NCI-H774 (cell line): ENCODE results near the gene PRKAB1.
"Not testable (repeated sequence)": the region's sequence is repeated elsewhere in the genome, so short reads cannot be mapped to it uniquely, and the experiment has no call there.

Source experiments
- DNase-seq: peaks from one replicate; lab custom pipeline; 2025; lab: John Stamatoyannopoulos, UW

PRKAB1 gene

DNA sequence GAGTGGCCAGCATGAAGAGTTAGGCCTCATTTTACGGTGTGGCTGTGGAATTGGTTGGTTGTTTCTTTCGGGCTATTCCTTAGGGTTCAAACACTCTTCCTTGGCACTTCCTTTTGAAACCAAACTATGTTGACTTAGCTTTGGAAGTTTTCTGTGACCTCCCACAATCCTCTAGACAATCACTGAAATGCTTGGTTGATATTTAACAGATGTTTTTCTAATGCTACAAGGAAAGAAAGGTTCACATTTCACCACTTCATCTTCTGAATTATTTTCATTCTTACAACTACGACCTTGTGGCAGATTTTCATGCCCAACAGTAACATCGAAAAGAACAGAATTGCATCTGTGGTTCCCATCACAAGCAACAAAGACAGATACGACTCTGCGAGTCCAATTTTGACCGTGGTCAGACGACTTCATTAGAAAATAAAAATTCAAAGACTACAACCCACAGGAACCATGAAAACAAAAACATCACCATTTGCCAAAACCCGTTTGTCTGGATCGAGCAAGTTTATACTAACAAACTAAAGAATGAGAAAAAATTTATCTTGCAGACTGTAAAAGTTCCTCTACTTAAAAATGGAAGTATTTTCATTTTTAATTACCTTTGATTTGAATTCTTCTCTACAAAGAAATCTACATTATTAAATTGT is 16.9 kb downstream of the PRKAB1 start:
- DNase-seq, result no peak

DNA sequence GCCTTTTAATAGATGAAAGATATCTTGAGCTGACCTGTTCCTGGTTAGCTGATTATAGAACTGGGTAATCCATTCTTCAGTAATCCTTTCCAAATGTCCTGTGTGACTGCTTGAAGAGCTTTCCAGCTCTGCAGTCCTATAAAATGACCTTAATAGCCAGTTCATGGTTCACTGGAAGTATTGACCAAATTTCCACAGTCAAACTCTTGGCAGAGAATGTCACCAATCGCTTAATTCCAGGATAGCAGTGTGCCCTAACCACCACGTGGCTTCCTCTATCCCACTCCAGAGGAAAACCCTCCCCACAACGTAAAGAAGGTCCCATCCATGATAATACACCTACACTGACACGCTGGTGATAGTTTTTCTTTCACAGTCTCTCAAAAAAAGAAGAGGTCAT is 17.4 kb downstream of the PRKAB1 start:
- no peak for DNase-seq

DNA sequence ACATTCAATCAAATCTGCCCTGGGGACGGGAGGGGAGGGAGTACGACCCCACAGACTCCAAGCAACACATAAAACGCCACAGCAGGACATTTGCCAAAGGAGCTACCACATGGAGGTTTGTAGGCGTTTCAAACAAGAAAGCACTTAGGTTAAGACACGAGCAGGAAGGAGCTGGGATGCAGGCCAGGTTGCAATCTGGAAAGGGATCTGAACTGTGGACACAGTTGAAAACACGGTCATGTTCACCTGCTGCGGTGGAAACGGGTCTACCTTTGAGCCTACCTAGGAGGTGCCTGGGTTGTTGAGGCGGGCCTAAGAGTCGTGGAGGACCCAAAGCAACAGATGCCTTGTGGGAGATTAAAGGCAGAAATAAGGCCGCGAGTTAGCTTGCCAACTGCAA is 18.4 kb downstream of the PRKAB1 start:
- DNase-seq, result no peak

DNA sequence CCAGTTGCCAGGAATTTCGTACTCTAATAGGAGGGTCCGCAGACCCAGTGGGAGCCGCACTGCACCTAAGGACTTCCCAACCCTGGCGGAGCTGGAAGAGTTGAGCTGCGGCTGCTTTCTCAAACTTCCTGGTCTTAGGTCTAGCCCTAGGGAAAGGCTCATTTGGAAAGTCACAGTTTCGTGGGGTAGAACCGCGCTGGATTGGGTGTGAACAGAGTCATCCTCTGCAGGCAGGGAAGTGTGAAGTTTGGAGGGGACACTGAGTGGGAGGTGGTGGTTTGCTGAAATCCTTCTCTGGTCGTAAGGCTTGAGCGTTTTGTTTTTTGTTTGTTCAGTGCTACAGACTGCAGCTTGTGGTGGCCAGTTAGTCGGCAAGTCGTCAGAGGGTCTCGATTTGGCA is 18.8 kb downstream of the PRKAB1 start:
- no peak for DNase-seq

DNA sequence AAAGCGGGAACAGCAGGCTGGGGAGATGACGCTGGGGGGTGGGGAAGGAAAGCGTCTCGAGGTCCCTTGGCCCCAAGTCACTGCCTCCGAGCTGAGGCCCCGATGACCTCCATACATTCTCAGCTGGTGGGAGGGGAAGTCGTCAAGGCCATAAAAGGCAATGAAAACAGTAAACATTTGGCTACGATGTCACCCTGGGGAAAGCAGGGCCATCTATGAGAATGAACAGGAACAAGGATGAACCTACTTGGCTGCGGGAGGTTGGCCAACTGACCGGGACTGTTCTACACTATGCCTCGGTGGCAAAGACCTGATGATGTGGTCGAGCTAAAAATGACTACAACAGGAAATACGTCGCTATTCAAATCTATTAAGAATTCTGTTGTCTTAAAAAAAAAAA is 19.5 kb downstream of the PRKAB1 start:
- no peak for DNase-seq

DNA sequence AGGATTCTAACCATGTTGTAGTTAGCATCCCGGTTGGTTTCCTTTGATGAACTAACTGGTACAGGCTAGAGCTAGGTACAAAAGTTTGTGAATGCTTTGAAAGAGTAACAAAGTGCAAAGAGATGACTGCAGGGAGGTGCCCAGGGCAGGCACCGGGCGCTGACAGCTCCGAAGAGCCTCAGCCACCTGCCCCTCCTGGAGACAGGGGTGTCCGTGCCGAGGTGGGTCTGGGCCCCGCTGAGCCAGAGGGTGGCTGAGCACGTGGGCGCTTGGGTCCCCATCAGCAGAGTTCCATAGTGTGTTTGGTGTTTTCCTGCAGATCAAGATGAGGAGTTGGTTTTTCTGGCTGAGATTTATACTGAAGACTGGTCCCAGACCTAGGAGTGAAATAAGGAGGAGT is 19.9 kb downstream of the PRKAB1 start:
- DNase-seq, result no peak

DNA sequence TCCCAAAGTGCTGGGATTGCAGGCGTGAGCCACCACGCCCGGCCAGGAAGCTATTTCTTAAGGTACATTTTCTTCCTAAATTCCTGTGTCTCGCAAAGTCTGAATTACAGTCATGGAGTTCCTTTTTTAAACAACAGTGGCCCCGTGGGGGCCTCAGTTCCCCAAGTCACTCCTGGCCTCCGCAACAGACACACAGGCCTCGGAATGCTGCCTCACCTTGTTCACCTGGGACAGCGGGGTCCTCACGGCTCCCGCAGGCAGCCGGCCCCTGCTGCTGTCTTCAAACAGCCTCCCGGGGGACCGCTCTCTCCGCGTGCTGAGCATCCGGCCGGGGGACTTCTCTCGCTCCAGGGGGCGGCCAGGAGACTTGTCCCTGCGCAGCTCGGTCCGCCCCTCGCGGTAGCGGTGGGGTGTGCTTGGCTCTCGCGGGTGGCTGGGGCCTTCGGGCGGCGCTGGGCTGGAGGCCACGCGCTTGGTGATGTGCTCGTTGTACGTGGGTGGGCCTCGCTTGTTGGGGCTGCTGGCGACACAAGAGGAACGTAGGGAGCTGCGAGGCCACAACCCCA is 22.1 kb downstream of the PRKAB1 start:
- DNase-seq, result no peak

DNA sequence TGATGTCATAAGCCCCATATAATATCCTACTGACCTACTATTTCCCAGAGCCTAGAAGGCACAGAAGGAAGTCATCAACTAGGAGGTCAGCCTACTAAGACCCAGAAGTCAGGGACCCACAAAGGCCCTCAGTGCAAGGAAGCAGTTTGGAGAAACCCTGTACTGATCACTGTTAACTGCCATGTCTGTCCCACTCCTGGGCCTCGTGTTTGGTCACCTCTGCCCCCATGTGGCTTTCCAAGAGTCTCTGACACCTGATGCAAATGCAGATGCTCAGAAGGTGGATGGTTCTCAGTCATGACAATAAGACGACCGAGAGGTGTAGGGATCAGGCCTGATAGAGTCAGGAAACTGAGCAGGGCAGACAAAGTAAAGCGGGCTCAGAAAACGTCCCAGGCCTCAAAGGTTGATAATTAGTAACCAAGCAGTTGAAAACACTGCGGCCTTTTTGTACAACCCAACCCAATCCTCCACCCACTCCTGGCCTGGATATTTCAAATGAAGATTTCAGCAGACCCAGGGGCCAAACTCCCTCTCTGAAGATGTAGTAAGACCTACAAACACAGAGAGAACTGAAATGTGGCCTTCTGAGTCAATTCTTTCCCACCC is 23.4 kb downstream of the PRKAB1 start:
- DNase-seq, result no peak

DNA sequence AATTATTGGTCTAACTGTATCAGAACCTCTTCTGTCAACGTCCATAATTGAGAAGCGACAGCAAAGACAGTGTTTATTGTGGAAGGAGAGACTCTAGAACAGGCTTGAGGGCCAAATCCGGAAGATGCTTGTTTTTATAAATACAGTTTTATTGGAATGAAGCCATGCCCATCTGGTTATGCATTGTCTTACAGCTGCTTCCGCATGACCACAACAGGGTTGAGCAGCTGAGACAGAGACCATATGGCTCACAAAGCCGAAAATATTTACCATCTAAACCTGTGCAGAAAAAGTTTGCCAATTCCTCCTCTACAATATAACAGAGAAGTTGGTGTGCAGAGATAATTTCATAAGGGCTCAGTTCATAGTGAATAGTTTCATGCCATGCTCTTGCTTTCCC is 24.5 kb downstream of the PRKAB1 start:
- no peak for DNase-seq

DNA sequence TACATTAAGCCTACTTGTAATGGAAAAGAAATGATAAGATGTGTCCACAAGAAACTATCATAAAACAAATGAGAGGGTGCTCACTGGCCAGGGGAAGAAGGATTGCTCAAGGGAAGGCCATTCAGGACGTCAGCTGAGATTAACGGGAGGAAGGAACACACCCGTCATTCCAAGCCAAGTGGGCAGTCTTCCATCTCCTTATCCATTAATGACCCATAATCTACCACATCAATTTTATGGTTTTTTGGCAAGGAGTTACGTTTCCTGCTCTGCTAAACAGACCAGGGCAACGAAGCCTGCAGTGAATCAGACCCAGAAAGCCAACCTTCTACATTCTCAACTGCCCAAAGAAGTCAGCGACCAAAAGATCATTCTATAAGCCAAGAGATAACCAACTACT is 25.1 kb downstream of the PRKAB1 start:
- DNase-seq, result no peak

DNA sequence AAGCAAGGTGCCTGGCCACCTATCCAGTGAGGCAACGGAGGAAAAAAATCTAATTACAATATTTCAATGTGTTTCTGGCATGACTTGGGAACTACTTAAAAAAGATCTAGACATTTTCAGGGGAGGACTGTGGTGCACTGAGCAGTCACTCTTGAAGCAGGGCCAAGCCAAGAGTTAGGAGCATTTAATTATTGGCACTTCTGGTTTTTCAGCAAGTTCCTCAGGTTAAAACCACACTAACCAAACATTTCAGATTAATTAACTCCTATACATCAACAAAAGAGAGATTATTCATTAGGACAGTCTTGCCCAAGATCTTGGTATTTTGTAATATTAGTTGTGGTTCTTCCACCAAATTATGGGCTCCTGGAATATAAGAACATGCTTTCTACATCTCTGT is 25.6 kb downstream of the PRKAB1 start:
- no peak for DNase-seq

DNA sequence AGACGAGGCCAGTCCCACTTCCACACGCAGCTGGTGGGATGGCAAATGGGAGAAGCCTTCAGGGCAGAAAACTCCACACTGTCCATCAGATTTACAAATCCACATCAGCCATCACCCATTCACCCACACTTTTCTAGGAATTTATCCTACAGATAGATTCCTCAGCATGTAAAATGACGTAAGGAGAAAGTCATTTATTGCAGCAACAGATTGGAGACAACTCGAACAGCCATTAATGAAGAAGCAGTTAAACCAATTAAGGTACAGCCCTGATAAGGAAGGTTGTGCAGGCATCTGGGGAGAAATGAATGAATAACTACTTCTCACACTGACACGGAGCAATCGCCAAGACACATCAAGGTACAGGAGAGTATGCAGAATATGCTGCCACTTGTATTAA is 26.2 kb downstream of the PRKAB1 start:
- no peak for DNase-seq

DNA sequence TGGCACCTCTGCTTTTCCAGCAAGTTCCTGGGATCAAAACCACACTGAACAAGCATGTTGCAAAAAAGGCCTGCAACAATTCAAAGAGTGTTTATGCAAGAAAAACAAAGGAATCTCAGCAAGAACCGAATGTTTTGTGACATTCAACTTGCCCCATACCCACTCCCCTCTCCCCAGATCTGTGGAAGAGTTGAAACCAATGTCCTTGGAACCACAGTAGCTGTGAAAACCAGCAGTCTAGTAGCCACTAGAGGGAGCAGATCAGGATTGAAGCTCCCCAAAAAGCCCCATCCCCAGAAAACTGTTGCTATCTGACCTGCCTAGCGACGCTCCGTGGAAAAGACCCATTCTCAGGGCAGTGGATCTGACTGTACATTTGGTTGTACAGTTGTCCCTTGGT is 27.1 kb downstream of the PRKAB1 start:
- no peak for DNase-seq

DNA sequence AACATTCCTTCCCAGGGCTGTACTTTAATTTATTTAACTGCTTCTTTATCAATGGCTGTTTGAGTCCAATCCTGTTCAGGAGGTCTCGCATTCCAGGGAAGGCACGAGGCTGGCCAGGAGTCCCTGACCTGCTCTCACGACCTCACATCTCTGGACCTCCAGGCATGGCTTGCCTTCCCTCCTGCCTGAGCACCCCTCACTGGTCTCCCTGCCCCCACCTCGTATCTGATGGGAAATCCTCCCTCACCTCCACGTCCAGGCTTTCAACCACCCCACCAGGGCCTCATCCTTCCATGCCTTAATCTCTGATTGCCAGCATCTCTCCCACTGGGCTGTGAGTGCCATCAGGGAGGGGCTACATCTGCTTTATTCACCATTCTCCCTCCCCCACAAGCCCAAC is 29.0 kb downstream of the PRKAB1 start:
- DNase-seq, result no peak

DNA sequence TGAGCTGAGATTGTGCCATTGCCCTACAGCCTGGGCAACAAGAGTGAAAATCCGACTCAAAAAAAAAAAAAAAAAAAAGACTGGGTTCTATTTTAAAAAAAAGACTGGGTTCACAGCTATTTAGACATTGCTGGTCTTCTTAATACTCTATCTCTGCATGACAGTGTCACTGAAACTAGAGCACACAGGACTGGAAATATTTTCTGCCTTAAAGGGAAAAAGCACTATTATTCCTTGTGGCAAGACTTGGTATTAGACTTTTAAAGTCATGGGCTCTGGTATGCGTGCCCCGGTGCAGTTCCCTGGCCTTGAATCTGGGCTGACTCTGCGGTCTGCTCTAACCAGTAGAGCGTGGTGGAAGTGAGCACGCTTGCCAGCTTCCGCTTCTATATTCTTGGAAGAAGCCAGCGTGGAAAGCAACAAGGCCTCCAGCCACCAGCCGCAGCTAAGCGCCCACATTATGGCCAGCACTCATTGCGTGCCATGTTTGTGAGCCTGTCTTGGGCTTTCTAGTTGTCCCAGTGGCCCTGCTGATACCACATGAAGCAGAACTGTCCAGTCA is 31.3 kb downstream of the PRKAB1 start:
- DNase-seq, result no peak

DNA sequence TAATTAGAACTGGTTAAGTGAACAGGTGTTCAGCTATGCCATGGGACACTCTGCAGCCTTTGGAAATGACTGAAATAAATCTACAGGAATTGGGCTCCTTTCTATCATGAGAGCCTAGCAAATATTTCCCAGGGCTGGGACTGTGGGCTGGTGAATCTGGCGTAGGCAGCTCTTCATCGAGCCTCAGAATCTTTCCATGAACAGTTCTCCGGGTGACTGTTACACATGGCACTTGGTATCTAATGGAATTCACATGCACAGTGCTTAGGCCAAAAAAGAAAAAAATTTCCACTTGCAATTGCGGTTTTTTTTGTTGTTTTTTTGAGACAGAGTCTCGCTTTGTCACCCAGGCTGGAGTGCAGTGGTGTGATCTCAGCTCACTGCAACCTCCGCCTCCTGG is 32.1 kb downstream of the PRKAB1 start:
- no peak for DNase-seq

DNA sequence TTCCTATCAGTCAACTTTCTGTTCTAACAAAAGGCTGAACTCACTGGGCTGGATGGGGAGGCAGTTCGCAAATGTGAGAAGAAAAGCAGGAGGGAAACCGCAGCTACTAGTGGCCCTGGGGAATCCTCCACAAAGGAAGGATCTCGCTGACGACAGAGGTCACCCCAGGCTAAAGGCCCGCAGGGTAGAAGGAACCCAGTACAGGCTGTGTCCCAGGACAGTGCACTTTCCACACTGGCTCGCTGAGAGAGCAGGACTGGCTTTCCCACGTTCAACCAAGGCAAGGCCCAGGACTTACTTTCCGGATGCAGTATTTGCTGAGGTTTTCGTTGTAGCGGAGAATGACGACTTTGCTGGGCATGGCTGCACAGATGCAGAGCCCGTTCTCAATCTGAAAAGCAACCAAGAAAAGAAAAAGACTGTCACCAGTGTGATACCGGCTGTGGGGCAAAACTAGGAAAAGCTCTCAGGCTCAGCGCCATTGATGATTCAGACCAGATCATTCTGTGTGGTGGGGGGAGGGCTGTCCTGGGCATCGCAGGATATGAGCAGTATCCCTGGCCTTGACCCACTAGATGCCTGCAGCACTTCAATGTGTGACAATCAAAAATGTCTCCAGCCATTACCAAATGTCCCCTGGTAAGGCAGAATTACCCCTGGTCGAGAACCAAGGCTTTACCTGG is 36.3 kb downstream of the PRKAB1 start:
- DNase-seq, result no peak

DNA sequence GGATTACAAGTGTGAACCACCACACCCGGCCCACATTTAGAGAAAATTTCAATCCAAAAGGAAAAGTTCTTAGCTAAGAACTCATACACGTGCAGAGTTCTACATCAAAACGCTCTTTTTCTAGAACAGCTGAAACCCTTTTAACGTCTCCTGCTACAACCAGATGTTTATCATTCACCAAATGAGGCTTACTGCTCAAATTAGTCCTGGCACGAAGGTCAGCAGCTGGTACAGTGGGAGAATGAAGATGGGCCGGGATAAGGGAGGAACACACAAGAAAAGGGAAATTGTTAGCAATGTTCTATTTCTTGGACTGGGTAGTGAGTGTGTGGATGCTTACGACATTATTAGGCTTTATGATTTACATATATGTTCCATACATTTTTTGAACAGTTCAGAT is 37.2 kb downstream of the PRKAB1 start:
- no peak for DNase-seq

DNA sequence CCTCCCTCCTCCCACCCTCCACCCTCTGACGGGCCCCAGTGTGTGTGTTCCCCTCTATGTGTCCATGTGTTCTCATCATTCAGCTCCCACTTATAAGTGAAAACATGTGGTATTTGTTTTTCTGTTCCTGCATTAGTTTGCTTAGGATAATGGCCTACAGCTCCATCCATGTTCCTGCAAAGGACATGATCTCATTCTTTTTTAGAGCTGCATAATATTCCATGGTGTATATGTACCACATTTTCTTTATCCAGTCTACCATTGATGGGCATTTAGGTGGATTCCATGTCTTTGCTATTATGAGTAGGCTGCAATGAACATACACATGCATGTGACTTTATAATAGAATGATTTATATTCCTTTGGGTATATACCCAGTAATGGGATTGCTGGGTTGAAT is 38.5 kb downstream of the PRKAB1 start:
- not testable (repeated sequence) for DNase-seq

DNA sequence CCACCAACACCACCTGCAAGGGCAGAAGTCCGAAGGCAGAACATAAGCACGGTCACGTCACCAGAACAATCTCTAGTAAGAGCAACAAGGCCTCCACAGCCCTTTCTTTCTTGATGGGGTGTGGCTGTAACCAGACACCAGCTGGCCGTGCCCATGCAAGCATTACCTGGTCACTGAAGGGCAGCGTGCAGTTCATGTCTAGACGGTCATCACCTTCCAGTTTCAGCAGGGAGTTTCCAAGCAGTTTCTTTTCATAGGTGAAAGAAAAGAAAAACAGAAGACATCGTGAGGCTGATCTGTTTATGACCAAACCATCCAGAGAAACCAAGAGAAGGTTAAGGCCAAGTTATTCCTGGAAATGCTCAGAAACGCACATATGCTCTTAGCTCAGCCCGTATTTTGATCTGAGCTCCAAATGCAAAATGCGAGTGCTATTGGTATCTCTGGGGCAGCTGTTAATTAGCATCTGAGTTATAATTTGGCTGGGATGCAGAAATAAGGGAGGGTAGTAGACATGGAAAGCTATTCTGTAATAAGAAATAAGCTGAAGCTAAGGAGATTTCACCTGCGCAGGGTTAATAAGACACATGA is 42.5 kb downstream of the PRKAB1 start:
- DNase-seq, result peak; percentile 81

DNA sequence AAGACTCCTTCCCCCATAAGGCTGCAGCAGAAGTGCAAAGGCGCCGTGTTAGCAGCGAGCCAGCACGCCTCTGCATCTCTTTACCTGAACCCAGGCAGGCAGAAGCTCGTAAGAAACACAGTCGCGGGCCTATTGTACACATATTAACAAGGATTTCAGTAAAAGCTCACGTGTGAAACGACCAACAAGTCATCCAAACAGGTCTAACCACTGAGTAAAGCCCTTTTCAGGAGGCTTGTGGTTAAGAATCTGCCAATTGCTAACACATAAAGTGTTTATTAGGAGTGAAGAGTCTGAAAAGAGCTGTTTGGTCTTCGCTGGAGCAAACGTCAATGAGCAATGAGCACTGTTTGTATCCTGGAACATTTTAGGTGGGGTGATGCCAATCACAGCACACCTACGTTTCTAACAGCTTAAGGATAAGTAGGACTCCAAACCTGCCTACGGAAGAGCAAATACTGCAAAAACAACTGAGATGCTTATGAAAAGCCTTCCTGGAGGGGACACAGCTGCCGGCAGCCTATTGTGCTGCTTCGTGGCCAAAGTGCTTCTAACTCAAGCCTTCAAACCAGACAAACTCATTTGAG is 43.1 kb downstream of the PRKAB1 start:
- peak; percentile 70 for DNase-seq

DNA sequence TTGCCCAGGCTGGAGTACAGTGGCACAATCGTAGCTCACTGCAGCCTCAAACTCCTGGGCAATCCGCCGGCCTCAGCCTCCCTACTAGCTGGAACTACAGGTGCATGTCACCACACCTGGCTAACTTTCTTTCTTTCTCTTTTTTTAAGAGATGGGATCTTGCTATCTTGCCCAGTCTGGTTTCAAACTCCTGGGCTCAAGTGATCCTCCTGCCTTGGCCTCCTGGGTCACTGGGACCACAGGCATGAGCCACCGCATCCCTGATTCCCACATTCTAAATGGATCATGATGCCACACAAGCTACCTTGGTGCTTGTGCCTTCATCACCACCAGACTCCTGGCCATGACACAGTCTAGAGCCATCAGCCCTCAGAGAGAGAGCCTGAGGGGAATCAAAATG is 43.8 kb downstream of the PRKAB1 start:
- DNase-seq, result no peak
